Fibroblast of skin of scalp (primary cell): ENCODE measurements around the gene EIF4G3.
"Not testable (repeated sequence)": the region's sequence is repeated elsewhere in the genome, so short reads cannot be mapped to it uniquely, and the experiment has no call there.

ENCODE experiments used
- DNase-seq: peaks from one replicate; pipeline ENCODE4 v3.0.0-alpha.2; 2013

Gene EIF4G3

GRCh38 chr1:20867847-20868246 lies 308.9 kb downstream of the EIF4G3 start:
- DNase-seq = peak; percentile 63

DNA sequence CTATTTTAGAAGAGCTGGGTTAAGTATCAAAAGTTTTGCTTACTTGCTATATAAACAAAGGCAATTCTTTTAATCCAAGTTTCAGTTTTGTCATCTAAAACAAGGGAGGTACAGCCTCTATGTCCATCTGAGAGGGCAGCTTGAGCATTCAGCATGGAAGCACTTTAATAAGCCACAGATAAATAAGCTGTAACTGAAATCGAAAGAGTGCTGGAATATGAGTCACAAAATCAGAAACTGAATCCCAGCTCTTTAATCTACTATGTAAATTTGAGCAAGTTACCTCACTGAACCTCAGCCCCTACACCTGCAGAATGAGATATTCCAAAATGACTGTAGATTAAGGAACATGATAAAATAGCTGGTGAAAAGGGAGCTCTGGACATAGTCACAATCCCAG lies 309.6 kb downstream of the EIF4G3 start:
- no peak for DNase-seq

DNA sequence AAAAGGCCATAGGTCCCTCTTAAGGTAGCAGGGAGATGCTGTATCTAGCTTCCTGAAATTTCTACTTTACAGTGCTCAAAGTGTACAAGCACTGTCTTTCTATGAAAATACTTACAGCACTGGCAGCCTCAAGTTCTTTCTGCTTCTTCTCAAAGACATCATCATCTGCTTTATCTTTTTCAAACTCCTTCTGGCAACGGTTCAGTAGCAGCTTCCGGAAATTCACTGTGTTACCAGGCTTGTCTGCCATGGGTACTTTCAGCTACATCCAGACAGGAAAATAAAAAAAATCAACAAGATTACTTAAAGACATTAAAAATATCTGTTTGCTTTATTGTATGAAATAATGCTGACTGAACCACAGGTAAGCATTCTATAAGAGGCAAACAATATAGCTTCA lies 311.7 kb downstream of the EIF4G3 start:
- no peak for DNase-seq

- no peak for DNase-seq
Measured at GRCh38 chr1:20854529-20854928, 322.2 kb downstream of the EIF4G3 start.

DNA sequence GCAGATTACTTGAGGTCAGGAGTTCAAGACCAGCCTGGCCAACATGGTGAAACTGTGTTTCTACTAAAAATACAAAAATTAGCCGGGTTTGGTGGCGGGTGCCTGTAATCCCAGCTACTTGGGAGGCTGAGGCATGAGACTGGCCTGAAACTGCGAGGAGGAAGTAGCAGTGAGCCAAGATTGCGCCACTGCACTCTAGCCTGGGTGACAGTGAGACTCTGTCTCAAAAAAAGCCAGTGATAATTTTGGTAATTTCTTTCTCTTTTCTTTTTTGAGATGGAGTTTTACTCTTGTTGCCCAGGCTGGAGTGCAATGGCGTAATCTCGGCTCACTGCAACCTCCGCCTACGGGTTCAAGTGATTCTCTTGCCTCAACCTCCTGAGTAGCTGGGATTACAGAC lies 324.9 kb downstream of the EIF4G3 start:
- not testable (repeated sequence) for DNase-seq

DNA sequence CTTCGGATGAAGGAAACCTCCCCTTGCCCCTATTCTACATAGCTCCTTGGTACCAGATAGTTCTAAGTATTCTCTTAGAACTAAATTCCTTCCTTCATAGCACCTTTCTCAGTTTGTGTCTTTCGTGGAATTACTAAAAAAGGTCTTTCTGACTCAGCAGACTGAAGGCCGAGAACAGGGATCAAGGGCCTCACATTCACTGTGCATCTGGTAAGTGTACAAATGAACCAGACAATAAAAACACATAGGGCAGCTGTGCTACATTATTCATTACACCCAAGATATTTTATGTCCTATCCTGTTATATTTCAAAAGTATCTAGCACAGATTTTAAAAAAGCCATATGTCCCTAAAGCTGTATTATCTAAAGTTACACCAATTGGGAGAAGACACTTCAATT lies 326.7 kb downstream of the EIF4G3 start:
- DNase-seq = no peak

GRCh38 chr1:20849100-20849499 lies 327.6 kb downstream of the EIF4G3 start:
- DNase-seq = no peak

DNA sequence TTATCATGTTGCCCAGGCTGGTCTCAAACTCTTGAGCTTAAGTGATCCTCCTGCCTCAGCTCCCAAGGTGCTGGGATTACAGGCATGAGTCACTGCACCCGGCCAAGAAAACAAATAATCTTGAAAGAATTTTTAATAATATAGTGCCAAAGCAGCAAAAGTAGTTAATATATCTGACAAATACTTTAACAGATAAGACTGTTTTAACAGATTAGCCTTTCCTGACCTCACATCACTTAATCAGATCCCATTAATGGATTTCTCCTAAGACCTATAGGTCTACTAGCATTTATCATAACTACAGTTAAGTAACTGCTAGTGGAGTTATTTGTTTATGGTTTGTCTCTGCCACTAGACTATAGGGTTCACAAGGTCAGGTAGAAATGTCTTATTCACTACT lies 328.5 kb downstream of the EIF4G3 start:
- no peak for DNase-seq

GRCh38 chr1:20847611-20848080 lies 329.1 kb downstream of the EIF4G3 start:
- no peak for DNase-seq

- no peak for DNase-seq
Measured at GRCh38 chr1:20846461-20847374, 330.0 kb downstream of the EIF4G3 start.

DNA sequence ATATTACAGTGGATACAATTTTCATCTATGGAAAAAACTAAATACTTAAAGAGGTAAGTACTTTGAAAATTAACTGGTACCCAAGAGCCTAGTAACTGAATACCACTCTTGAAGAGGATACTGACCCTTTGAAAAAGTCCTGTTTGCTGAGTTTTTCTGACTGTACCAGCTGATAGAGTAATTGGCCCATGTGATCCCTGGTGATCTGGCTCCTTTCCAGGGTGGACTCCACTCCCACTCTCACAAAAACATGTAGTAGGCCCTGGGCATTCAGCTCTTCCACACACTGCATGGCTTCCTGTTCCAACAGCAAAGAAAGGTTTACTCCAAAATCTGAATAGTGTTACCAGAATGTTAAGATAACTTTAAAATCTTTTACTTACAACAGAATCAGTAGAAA lies 336.0 kb downstream of the EIF4G3 start:
- no peak for DNase-seq

- DNase-seq = no peak
Measured at GRCh38 chr1:20837554-20838192, 339.0 kb downstream of the EIF4G3 start.

GRCh38 chr1:20836230-20836629 lies 340.5 kb downstream of the EIF4G3 start:
- no peak for DNase-seq

- DNase-seq = no peak
Measured at GRCh38 chr1:20834780-20835179, 341.9 kb downstream of the EIF4G3 start.

- no peak for DNase-seq
Measured at GRCh38 chr1:20834192-20834591, 342.5 kb downstream of the EIF4G3 start.

- DNase-seq = no peak
Measured at GRCh38 chr1:20830378-20830777, 346.3 kb downstream of the EIF4G3 start.

DNA sequence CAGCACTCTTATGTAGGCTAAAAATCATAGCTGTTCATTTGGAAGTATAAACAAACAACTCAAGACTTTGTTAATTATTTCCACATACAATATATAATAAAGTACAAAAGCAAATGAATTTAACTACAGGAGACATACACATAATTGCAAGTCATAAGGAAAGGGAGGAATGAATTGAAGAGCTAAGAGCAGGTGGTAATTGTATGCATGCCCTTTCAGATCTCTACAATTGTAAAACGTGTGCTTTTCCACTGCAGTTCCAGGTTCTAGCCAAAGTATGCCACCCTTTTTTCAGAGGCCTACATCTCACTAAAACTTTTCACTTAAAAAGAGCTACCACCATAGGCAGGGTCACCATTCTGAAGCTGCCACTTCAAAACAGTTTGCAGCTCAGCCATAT lies 346.8 kb downstream of the EIF4G3 start:
- no peak for DNase-seq

DNA sequence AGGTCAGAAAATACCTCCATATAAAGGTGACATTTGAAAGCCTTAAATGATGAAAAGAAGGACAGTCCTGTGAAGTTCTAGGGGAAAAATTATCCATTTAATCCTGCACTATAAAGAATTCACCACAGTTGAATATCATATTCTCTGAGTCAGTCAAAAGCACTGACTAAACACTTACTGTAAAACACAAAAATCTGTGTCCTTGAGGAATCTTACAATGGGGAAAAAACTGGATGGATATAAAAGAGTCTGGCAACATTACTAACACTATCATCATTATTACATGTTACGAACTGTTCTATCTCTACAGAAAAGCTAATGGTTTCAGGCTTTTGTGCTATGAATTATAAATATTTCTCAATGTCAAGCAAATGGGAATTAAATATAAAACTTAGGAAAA lies 347.2 kb downstream of the EIF4G3 start:
- DNase-seq = no peak

- no peak for DNase-seq
Measured at GRCh38 chr1:20823845-20824244, 352.9 kb downstream of the EIF4G3 start.

GRCh38 chr1:20821466-20821865 lies 355.2 kb downstream of the EIF4G3 start:
- no peak for DNase-seq

- DNase-seq = no peak
Measured at GRCh38 chr1:20819818-20820217, 356.9 kb downstream of the EIF4G3 start.

- DNase-seq = no peak
Measured at GRCh38 chr1:20814534-20814871, 362.2 kb downstream of the EIF4G3 start.

DNA sequence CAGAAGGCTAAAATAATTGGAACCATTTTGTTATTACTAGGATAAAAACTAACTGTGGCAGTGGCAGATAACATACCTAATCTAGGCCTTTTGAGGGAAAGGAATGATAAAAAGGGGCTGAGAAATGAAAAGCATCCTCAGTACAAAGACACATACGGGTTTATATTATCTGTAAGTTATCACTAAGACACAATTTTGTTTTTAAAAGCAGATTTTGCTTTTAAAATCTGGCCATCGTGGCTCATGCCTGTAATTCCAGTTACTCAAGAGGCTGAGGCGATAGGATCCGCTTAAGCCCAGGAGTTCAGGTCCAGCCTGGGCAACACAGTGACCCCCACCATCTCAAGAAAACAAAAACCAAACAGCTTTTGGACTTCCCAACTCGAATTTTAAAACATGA lies 364.8 kb downstream of the EIF4G3 start:
- no peak for DNase-seq

DNA sequence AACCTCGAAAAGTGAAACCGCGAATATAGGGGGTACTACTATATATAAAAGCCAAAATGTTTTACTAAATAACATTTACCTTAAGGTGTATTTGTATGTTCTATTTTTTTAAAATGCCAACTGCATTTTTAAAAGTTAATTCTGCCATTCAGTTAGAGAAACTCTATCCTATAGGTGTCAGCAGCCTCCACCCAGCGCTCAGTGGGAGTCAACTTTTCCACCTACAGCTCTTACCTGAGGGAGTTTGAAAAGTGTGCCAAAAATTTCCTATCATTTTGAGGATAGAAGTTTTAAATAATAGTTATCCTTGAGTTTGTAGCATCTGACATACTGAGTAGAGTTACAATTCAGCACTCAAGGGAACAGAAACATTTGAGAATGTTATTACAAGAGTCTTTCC lies 383.5 kb downstream of the EIF4G3 start:
- no peak for DNase-seq
